ENCODE results near the gene PFKFB2.

The PFKFB2 gene

GRCh38 chr1:207032528-207033017 lies 20.5 kb upstream of the PFKFB2 start, which contains the start of gene C1orf116:
TSS of gene C1orf116 (minus strand) at chr1:207032756. CDS start at chr1:207027598, 5,158 bp downstream.
- Histone ChIP-seq H4K91ac (ENCODE audit: low read length) (no peak within 1 kb of the TSS), H3K23ac (ENCODE audit: low read length in 2 of 2) (no peak within 1 kb of the TSS), H2AK5ac (ENCODE audit: low read length, severe bottlenecking) (peak within 1 kb of the TSS; percentile 80), H4K8ac (ENCODE audit: low read length) (no peak within 1 kb of the TSS), H2BK5ac (ENCODE audit: low read depth, low read length, poor library complexity, severe bottlenecking) (no peak within 1 kb of the TSS), H3K18ac (ENCODE audit: low read depth in 1 of 2, low read length in 2 of 2) (no peak within 1 kb of the TSS), H3K27ac (ENCODE audit: low read length, poor library complexity, severe bottlenecking) (no peak within 1 kb of the TSS), H2BK12ac (ENCODE audit: low read length in 2 of 2) (no peak within 1 kb of the TSS), H3K27me3 (ENCODE audit: control insufficient read depth in 1 of 2, insufficient read depth in 1 of 2, low read length in 2 of 2) (peaks cover 0 to 8% of the 10 kb centered on the region in 2 experiments), H3K9ac (ENCODE audit: low read length) (no peak within 1 kb of the TSS), H3K79me1 (replicated peaks; ENCODE audit: low read length, poor library complexity, severe bottlenecking) (no peaks in the 10 kb centered on the region), H3K4me2 (ENCODE audit: low read length, poor library complexity, severe bottlenecking) (no peak within 1 kb of the TSS), H3K4me1 (ENCODE audit: control insufficient read depth, insufficient read depth, low read depth, low read length) (peaks cover 10% of the 10 kb centered on the region), H3K4me3 (ENCODE audit: insufficient read depth in 1 of 2, low read depth in 1 of 2, low read length in 2 of 2) (no peak within 1 kb of the TSS), H3K14ac (ENCODE audit: low read length in 2 of 2) (no peak within 1 kb of the TSS), H2BK15ac (ENCODE audit: low read depth, poor library complexity, severe bottlenecking) (no peak within 1 kb of the TSS), H2BK120ac (ENCODE audit: low read depth, low read length) (no peak within 1 kb of the TSS), H3K4ac (ENCODE audit: low read depth in 1 of 2, low read length in 2 of 2) (no peak within 1 kb of the TSS), H3K9me3 (ENCODE audit: control insufficient read depth, low read length) (no peaks in the 10 kb centered on the region), H3K36me3 (ENCODE audit: control insufficient read depth in 1 of 2, insufficient read depth in 2 of 2, low read depth in 1 of 2, low read length in 2 of 2) (no peaks in the 10 kb centered on the region), H2AFZ (ENCODE audit: low read depth, low read length) (no peak within 1 kb of the TSS)
- no peak for DNase-seq
- 0% methylated on average over 1 of the region's 1 CpG for WGBS

- WGBS = no CpG with 5 or more reads among the region's 2 CpGs
- no peaks in the 10 kb centered on the region for H3K79me1 ChIP-seq (replicated peaks; ENCODE audit: low read length, poor library complexity, severe bottlenecking)
- no peaks in the 10 kb centered on the region for H3K36me3 ChIP-seq (ENCODE audit: control insufficient read depth in 1 of 2, insufficient read depth in 2 of 2, low read depth in 1 of 2, low read length in 2 of 2)
- H4K91ac ChIP-seq (ENCODE audit: low read length) = no peak overlapping the region
- H3K18ac ChIP-seq (ENCODE audit: low read depth in 1 of 2, low read length in 2 of 2) = no peak overlapping the region
- no peak overlapping the region for H2AK5ac ChIP-seq (ENCODE audit: low read length, severe bottlenecking)
- H2BK12ac ChIP-seq (ENCODE audit: low read length in 2 of 2) = no peak overlapping the region
- no peak for DNase-seq
- no peak overlapping the region for H3K4me3 ChIP-seq (ENCODE audit: insufficient read depth in 1 of 2, low read depth in 1 of 2, low read length in 2 of 2)
- H2BK120ac ChIP-seq (ENCODE audit: low read depth, low read length) = no peak overlapping the region
- H3K14ac ChIP-seq (ENCODE audit: low read length in 2 of 2) = no peak overlapping the region
- H3K4me1 ChIP-seq (ENCODE audit: control insufficient read depth, insufficient read depth, low read depth, low read length) = peaks cover 8% of the 10 kb centered on the region
- no peak overlapping the region for H3K4me2 ChIP-seq (ENCODE audit: low read length, poor library complexity, severe bottlenecking)
- no peak overlapping the region for H4K8ac ChIP-seq (ENCODE audit: low read length)
- H3K23ac ChIP-seq (ENCODE audit: low read length in 2 of 2) = no peak overlapping the region
- H3K9ac ChIP-seq (ENCODE audit: low read length) = no peak overlapping the region
- no peak overlapping the region for H3K27ac ChIP-seq (ENCODE audit: low read length, poor library complexity, severe bottlenecking)
- no peaks in the 10 kb centered on the region for H3K9me3 ChIP-seq (ENCODE audit: control insufficient read depth, low read length)
- H3K27me3 ChIP-seq (ENCODE audit: control insufficient read depth in 1 of 2, insufficient read depth in 1 of 2, low read length in 2 of 2) = peaks cover 0 to 8% of the 10 kb centered on the region in 2 experiments
- no peak overlapping the region for H3K4ac ChIP-seq (ENCODE audit: low read depth in 1 of 2, low read length in 2 of 2)
- H2BK15ac ChIP-seq (ENCODE audit: low read depth, poor library complexity, severe bottlenecking) = no peak overlapping the region
- H2BK5ac ChIP-seq (ENCODE audit: low read depth, low read length, poor library complexity, severe bottlenecking) = no peak overlapping the region
- no peak overlapping the region for H2AFZ ChIP-seq (ENCODE audit: low read depth, low read length)
Observed at GRCh38 chr1:207033302-207033701, 19.8 kb upstream of the PFKFB2 start.

- Histone ChIP-seq H2BK12ac (ENCODE audit: low read length in 2 of 2) (no peak overlapping the region), H3K4me1 (ENCODE audit: control insufficient read depth, insufficient read depth, low read depth, low read length) (peaks cover 8% of the 10 kb centered on the region), H2AK5ac (ENCODE audit: low read length, severe bottlenecking) (no peak overlapping the region), H3K79me1 (replicated peaks; ENCODE audit: low read length, poor library complexity, severe bottlenecking) (no peaks in the 10 kb centered on the region), H3K4me3 (ENCODE audit: insufficient read depth in 1 of 2, low read depth in 1 of 2, low read length in 2 of 2) (no peak overlapping the region), H2BK120ac (ENCODE audit: low read depth, low read length) (no peak overlapping the region), H3K14ac (ENCODE audit: low read length in 2 of 2) (no peak overlapping the region), H3K23ac (ENCODE audit: low read length in 2 of 2) (no peak overlapping the region), H3K27me3 (ENCODE audit: control insufficient read depth in 1 of 2, insufficient read depth in 1 of 2, low read length in 2 of 2) (peaks cover 0 to 8% of the 10 kb centered on the region in 2 experiments), H4K8ac (ENCODE audit: low read length) (no peak overlapping the region), H2AFZ (ENCODE audit: low read depth, low read length) (no peak overlapping the region), H3K36me3 (ENCODE audit: control insufficient read depth in 1 of 2, insufficient read depth in 2 of 2, low read depth in 1 of 2, low read length in 2 of 2) (no peaks in the 10 kb centered on the region), H3K18ac (ENCODE audit: low read depth in 1 of 2, low read length in 2 of 2) (no peak overlapping the region), H2BK15ac (ENCODE audit: low read depth, poor library complexity, severe bottlenecking) (no peak overlapping the region), H3K9ac (ENCODE audit: low read length) (no peak overlapping the region), H2BK5ac (ENCODE audit: low read depth, low read length, poor library complexity, severe bottlenecking) (no peak overlapping the region), H3K27ac (ENCODE audit: low read length, poor library complexity, severe bottlenecking) (no peak overlapping the region), H3K9me3 (ENCODE audit: control insufficient read depth, low read length) (no peaks in the 10 kb centered on the region), H3K4me2 (ENCODE audit: low read length, poor library complexity, severe bottlenecking) (no peak overlapping the region), H3K4ac (ENCODE audit: low read depth in 1 of 2, low read length in 2 of 2) (no peak overlapping the region), H4K91ac (ENCODE audit: low read length) (no peak overlapping the region)
- no peak for DNase-seq
- WGBS = 100% methylated on average over 1 of the region's 1 CpG
Observed at GRCh38 chr1:207034208-207034607, 18.9 kb upstream of the PFKFB2 start.

- H2BK5ac ChIP-seq (ENCODE audit: low read depth, low read length, poor library complexity, severe bottlenecking) = no peak overlapping the region
- H3K23ac ChIP-seq (ENCODE audit: low read length in 2 of 2) = no peak overlapping the region
- no peak overlapping the region for H2AFZ ChIP-seq (ENCODE audit: low read depth, low read length)
- no peaks in the 10 kb centered on the region for H3K9me3 ChIP-seq (ENCODE audit: control insufficient read depth, low read length)
- H3K4me1 ChIP-seq (ENCODE audit: control insufficient read depth, insufficient read depth, low read depth, low read length) = peaks cover 12% of the 10 kb centered on the region
- peak; percentile 67 for DNase-seq
- H3K14ac ChIP-seq (ENCODE audit: low read length in 2 of 2) = no peak overlapping the region
- no peaks in the 10 kb centered on the region for H3K79me1 ChIP-seq (replicated peaks; ENCODE audit: low read length, poor library complexity, severe bottlenecking)
- no peak overlapping the region for H3K9ac ChIP-seq (ENCODE audit: low read length)
- no peak overlapping the region for H3K4me3 ChIP-seq (ENCODE audit: insufficient read depth in 1 of 2, low read depth in 1 of 2, low read length in 2 of 2)
- no peak overlapping the region for H2AK5ac ChIP-seq (ENCODE audit: low read length, severe bottlenecking)
- no peak overlapping the region for H3K4me2 ChIP-seq (ENCODE audit: low read length, poor library complexity, severe bottlenecking)
- peaks cover 0 to 8% of the 10 kb centered on the region in 2 experiments for H3K27me3 ChIP-seq (ENCODE audit: control insufficient read depth in 1 of 2, insufficient read depth in 1 of 2, low read length in 2 of 2)
- H3K36me3 ChIP-seq (ENCODE audit: control insufficient read depth in 1 of 2, insufficient read depth in 2 of 2, low read depth in 1 of 2, low read length in 2 of 2) = no peaks in the 10 kb centered on the region
- no peak overlapping the region for H2BK120ac ChIP-seq (ENCODE audit: low read depth, low read length)
- no peak overlapping the region for H3K4ac ChIP-seq (ENCODE audit: low read depth in 1 of 2, low read length in 2 of 2)
- no peak overlapping the region for H4K8ac ChIP-seq (ENCODE audit: low read length)
- H4K91ac ChIP-seq (ENCODE audit: low read length) = no peak overlapping the region
- H3K18ac ChIP-seq (ENCODE audit: low read depth in 1 of 2, low read length in 2 of 2) = no peak overlapping the region
- H2BK12ac ChIP-seq (ENCODE audit: low read length in 2 of 2) = no peak overlapping the region
- H3K27ac ChIP-seq (ENCODE audit: low read length, poor library complexity, severe bottlenecking) = no peak overlapping the region
- no peak overlapping the region for H2BK15ac ChIP-seq (ENCODE audit: low read depth, poor library complexity, severe bottlenecking)
Observed at GRCh38 chr1:207034998-207035397, 18.1 kb upstream of the PFKFB2 start.
